Neural progenitor cell (in vitro differentiated cells): Measurements from ENCODE around the gene PROZ.

Source experiments
- EZH2 ChIP-seq: fragments of 200-600 bp; sonication (generic); IDR thresholded peaks from 2 replicates; pipeline ENCODE4 v1.6.1; 2017; ENCODE audit warnings: antibody characterized with exemption, mild to moderate bottlenecking, moderate library complexity
- EZH2phosphoT487 ChIP-seq: fragments of 200-600 bp; sonication (generic); IDR thresholded peaks from 2 replicates; pipeline ENCODE4 v1.6.1; 2017; ENCODE audit warnings: antibody characterized with exemption
- TF ChIP-seq, protein P1 (sequence below): fragments of 200-600 bp; sonication (generic); IDR thresholded peaks from 2 replicates; pipeline ENCODE4 v1.5.1; 2017; ENCODE audit warnings: antibody characterized with exemption, mild to moderate bottlenecking

DNA sequence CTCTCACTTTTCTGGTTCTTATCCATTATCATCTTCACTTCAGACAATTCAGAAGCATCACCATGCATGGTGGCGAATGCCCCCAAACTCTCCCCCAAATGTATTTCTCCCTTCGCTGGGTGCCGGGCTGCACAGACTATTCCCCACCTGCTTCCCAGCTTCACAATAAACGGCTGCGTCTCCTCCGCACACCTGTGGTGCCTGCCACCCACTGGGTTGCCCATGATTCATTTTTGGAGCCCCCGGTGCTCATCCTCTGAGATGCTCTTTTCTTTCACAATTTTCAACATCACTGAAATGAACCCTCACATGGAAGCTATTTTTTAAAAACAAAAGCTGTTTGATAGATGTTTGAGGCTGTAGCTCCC, 38.6 kb upstream of the PROZ start:
- TF ChIP-seq EZH2 = no peak
- TF ChIP-seq, protein P1, sequence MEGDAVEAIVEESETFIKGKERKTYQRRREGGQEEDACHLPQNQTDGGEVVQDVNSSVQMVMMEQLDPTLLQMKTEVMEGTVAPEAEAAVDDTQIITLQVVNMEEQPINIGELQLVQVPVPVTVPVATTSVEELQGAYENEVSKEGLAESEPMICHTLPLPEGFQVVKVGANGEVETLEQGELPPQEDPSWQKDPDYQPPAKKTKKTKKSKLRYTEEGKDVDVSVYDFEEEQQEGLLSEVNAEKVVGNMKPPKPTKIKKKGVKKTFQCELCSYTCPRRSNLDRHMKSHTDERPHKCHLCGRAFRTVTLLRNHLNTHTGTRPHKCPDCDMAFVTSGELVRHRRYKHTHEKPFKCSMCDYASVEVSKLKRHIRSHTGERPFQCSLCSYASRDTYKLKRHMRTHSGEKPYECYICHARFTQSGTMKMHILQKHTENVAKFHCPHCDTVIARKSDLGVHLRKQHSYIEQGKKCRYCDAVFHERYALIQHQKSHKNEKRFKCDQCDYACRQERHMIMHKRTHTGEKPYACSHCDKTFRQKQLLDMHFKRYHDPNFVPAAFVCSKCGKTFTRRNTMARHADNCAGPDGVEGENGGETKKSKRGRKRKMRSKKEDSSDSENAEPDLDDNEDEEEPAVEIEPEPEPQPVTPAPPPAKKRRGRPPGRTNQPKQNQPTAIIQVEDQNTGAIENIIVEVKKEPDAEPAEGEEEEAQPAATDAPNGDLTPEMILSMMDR = no peak
- no peak for TF ChIP-seq EZH2phosphoT487
